ENCODE results near the gene SUSD6.

SUSD6 gene

GRCh38 chr14:69648480-69649451, 37.4 kb downstream of the SUSD6 start:
- DNase-seq (ENCODE audit: low read depth): no peak

DNA sequence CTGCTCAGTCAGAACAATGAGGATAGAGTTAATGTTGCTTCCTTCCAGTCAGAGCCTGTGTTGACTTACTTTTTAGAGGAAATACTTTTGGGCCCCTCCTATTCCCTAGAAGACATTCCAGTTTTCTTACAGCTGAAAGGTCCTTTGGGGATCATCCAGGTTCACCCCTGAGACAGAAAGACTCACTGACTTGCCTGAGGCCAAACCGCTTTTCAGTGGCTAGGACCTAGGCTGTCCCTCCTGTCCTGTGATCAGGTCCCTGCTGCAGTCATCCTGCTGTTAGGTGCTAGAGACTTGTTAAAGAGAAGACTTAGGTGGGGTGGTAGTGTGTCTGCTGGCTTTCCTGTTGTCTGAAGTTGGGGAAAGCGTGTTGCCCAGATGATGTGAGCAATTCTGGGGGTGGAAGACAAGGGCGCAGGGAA, 39.6 kb downstream of the SUSD6 start:
- DNase-seq (ENCODE audit: low read depth): no peak

DNA sequence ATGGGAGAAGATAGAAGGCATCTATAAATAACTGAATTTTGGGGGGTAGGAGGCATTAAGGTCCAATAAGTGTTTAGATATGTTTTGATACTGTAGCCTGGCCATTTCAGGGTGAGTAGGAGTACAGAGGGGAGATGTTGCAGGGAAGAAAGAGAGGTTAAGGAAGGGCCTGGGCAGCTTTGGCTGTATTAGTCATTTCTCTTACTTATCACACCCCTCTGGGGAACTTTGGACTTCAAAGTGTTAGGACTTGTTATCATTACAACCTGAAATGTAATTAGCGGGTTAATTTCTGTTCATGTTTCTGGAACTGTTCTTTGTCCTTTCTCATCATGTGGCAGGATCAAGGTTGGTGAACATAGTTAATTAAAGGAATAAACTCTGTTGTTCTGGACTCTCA, 40.3 kb downstream of the SUSD6 start:
- DNase-seq (ENCODE audit: low read depth): no peak

GRCh38 chr14:69652942-69653684, 41.7 kb downstream of the SUSD6 start:
- no peak for DNase-seq (ENCODE audit: low read depth)

GRCh38 chr14:69654116-69654515, 42.7 kb downstream of the SUSD6 start:
- DNase-seq (ENCODE audit: low read depth): no peak

DNA sequence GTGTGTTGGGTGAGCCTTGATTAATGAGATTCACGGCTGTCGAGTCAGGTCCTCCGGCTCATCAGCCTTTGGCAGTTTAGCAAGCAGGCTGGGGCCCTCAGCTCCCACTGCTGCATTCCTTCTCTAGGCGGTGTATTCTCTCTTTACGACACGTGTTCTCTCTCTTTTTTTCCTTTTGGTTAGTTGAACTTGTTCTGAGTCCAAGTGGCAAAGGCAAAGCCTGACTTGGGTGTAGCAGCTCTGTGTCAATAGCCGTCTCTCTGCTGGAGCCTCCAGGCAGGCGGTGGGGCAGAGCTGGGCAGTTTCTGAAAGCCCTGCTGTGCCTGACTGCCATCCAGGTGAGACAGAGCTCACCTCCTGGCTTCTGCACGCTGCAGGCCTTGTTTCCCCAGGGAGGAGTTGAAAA, 46.6 kb downstream of the SUSD6 start:
- no peak for DNase-seq (ENCODE audit: low read depth)

DNA sequence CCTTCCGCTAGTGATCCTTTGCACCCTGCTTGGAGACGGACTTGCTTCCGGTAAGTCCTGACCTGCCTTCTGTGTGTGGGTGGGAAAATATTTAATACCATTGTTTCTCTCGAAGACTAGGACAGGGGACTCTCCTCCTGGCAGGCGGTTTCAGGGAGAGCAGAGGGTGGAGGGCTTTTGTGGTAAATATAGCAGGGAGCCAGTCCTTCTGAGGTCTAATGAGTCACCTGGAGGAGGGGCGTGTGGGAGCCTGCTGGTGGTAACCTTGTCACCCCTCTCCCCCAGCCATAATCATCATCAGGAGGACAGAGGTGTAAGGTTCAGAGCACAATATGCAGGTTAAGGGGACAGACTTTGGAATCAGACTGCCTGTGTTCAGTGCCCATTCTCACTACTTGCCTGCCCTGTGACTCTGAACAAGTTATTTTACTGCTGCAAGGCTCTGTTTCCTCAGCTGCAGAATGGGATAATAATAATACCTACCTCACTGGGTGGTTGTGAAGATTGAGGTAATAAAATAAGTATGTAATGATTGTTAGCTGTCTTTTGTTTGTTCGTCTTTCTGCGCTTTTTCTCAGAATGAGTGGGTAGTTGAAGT, 47.4 kb downstream of the SUSD6 start:
- DNase-seq (ENCODE audit: low read depth): no peak

GRCh38 chr14:69660344-69661193, 49.2 kb downstream of the SUSD6 start:
- no peak for DNase-seq (ENCODE audit: low read depth)

DNA sequence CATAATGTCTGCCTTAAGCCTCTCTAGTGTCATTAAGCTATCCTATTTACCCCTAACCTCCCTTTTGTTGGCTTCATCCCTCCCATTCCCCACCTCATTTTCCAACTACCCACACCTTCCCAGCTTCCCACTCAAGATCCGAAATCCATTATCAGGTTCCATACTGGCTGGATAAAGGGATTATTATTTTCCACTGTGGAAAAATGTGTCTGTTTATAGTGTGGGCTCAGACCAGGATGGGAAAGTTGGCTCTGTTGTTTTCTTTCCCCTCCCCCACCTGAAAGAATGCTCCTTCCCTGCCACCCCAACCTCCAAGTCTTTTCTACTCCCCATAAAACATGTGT, 49.8 kb downstream of the SUSD6 start:
- no peak for DNase-seq (ENCODE audit: low read depth)

- no peak for DNase-seq (ENCODE audit: low read depth)
Observed at GRCh38 chr14:69662636-69663299, 51.4 kb downstream of the SUSD6 start.

DNA sequence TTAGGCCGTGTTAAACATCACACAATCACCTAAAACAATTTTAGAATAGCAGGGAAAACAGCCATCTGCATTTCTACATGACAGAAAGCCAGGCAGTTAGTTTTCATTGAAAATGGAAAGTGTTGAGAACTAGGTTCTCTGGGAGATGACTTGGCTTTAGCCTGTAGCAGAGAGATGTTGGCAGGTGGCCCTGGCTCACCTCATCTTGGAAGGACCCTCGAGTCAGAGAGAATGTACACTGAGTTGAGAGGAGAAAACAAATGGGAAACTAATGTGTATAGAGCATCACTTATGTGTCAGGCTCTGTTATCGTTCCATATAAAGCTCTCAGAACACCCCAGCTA, 51.9 kb downstream of the SUSD6 start:
- DNase-seq (ENCODE audit: low read depth): no peak

GRCh38 chr14:69664265-69664664, 52.9 kb downstream of the SUSD6 start:
- DNase-seq (ENCODE audit: low read depth): no peak

GRCh38 chr14:69664865-69665526, 53.6 kb downstream of the SUSD6 start:
- no peak for DNase-seq (ENCODE audit: low read depth)

- no peak for DNase-seq (ENCODE audit: low read depth)
Observed at GRCh38 chr14:69665631-69666030, 54.2 kb downstream of the SUSD6 start.

- DNase-seq (ENCODE audit: low read depth): no peak
Observed at GRCh38 chr14:69666112-69666511, 54.7 kb downstream of the SUSD6 start.

- DNase-seq (ENCODE audit: low read depth): no peak
Observed at GRCh38 chr14:69666690-69667211, 55.4 kb downstream of the SUSD6 start.

GRCh38 chr14:69667938-69668335, 56.5 kb downstream of the SUSD6 start:
- DNase-seq (ENCODE audit: low read depth): no peak

DNA sequence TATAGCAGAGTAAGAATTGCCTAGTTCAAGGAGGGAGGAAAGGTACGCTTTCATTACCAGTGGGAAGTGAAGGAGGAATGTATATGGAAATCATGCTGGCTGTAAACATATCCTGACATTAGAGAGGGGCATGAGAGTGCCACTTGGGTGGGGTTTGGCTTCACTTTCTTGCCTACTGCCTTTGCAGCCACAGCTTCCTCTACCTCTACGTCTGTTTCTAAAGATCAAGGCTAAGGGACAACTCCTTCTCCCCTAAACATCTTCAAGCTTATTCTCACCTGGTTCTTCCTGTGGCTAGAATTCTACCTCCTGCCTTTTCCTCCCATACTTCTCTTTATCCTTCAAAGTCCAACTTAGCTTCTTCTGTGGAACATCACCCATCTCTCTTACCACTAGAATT, 58.0 kb downstream of the SUSD6 start:
- no peak for DNase-seq (ENCODE audit: low read depth)

DNA sequence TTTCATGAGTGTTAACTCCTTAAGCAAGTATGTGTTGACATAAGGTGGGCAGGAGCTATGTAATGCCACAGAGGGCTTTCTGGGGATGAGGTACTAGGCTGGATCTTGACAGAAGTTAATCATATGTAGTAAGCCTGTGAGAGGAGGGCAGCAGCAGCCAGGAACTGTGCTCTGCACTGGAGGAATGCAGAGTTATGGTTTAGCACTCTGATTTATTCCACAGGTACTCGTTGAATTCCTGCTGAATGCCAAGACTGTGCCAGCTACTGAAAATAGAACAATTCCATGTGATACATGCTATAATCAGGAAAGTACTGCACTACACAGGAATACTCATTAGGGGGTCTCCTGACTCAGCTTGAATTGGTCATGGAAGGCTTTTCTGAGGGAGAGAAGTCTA, 58.7 kb downstream of the SUSD6 start:
- no peak for DNase-seq (ENCODE audit: low read depth)

DNA sequence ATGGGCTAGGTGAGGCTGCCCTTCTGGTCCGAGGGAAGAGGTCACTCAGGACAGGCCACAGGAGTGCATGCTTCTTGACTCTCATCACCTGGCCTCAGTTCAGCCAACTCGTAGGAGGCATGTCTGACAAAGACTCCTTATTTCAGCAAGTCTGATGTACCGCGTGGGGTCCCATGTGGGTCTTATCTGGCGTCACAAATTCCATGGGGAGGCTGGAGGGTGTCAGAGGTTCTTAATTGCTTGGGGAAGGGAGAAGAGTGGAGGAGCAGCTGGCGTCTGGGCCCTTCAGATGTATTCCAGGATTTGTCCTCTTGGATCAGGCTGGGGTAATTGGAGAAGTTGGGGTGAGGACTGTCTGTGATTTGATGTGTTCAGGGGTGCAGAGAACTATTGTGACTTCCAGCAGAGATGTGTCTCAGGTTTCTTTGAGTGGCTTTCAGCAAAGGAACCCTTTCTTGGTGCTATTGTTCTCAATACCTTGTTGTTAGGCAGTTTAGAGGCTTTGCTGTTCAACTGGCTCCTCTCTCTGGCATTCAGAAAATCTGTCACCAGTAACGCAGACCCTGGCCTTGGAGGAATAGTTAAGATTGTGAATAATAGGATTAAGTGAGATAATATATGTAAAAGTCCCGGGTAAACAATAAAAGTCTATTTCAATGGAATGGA, 60.1 kb downstream of the SUSD6 start:
- no peak for DNase-seq (ENCODE audit: low read depth)

Measured in activated T-helper 9 cell treated with anti-CD3 and anti-CD28 coated beads, Interleukin-2, amount 50 U/mL, for 16 hours (primary cell).